ENCODE results near the gene TREM2. TPM values are rescaled to one million over a fixed set of nuclear protein-coding genes. Genes with fewer than 3 reads are reported as not detected.

Gene TREM2
- total and polyA plus RNA-seq, 2 of the 13 experiments (the other 11 are each of a cell fraction or from before 2014, with no cell fraction given): 0.11 TPM; not detected in 1

DNA sequence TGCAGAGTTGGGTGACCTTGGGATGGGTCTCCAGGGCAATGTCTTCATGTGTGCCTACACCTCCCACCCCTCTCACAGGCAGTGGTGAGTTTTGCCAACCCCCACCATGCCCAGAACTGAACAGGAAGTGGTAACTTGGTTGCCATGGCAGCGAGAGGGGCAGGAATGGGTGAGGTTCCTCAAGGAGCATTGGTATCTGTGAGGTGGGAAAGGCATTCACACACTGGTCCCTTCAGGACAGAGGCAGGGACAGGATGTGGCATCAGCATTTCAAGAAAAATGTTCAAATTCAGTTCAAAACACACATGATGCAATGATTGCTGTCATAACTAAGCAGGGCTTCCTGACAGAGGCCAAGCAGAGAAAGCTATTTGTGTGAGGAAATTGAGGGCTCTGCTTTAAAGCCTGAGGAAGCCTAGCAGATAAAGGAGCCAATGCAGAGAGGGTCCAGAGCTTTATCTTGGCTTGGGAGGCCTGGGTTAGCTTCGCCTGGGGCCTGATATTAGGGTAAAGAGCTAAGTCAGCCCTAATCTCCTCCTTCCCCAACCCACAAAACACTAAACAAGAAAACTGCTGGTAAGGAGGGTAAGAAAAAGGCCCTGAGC, 37.5 kb upstream of the TREM2 start:
- intact Hi-C loops (cut with micrococcal nuclease; ENCODE audit: unreplicated experiment) (no loop called here), in situ Hi-C loops (cut with HindIII; ENCODE audit: extremely low pct_ligation_motif_present, low pct_unique_long_range_greater_than_20kb) (no loop called here)
- Histone ChIP-seq H3K9ac (ENCODE audit: insufficient read depth, low read depth, low read length) (no peak overlapping the region), H3K4me2 (ENCODE audit: low read depth, low read length) (no peak overlapping the region), H2AFZ (ENCODE audit: low read length) (no peak overlapping the region), H3K27ac (ENCODE audit: extremely low read length, insufficient read depth, low read length) (no peak overlapping the region), H3K27me3 (ENCODE audit: control insufficient read depth in 1 of 2, insufficient read depth in 2 of 2, low read length in 2 of 2) (peaks cover 0 to 5% of the 10 kb centered on the region in 2 experiments; a peak in 2 of 5 replicates), H4K20me1 (ENCODE audit: insufficient read depth, low read length) (no peaks in the 10 kb centered on the region), H3K4me1 (ENCODE audit: insufficient read depth, low read length) (no peaks in the 10 kb centered on the region), H3K9me3 (ENCODE audit: low read length) (no peaks in the 10 kb centered on the region), H3K4me3 (replicated peaks in 1 of 3; ENCODE audit: insufficient read depth in 1 of 3, low read depth in 2 of 3, low read length in 3 of 3) (no peak overlapping the region), H3K79me2 (ENCODE audit: insufficient read depth, low read length) (no peaks in the 10 kb centered on the region), H3K36me3 (replicated peaks in 1 of 2; ENCODE audit: control insufficient read depth in 1 of 2, insufficient read depth in 2 of 2, low read length in 2 of 2) (no peaks in the 10 kb centered on the region)
- BruUV-seq (replicated peaks): no TSS peak
- no peak for FAIRE-seq
- DNase-seq (ENCODE audit: low spot score): no peak
- ATAC-seq: no peak
- ChIA-PET CTCF (ENCODE audit: low intra/inter-chr PET ratio, low total read pairs) (no interaction called here), POLR2A (no interaction called here)
- TF ChIP-seq, protein P1, sequence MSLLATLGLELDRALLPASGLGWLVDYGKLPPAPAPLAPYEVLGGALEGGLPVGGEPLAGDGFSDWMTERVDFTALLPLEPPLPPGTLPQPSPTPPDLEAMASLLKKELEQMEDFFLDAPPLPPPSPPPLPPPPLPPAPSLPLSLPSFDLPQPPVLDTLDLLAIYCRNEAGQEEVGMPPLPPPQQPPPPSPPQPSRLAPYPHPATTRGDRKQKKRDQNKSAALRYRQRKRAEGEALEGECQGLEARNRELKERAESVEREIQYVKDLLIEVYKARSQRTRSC (CRISPR knock-in tag; IDR thresholded peaks at IDR 0.05; ENCODE audit: low read depth): no peak
- TF ChIP-seq TBX3 (IDR thresholded peaks at IDR 0.05; ENCODE audit: borderline replicate concordance) (no peak), IKZF5 (CRISPR knock-in tag; IDR thresholded peaks at IDR 0.05) (no peak), RFX1 (IDR thresholded peaks at IDR 0.05) (0 out of 2 replicates have a peak, but pooled peaks have one; percentile 4), ZNF850 (CRISPR knock-in tag; conservative IDR thresholded peaks at IDR 0.05) (no peak), CEBPB (IDR thresholded peaks at IDR 0.05; ENCODE audit: borderline replicate concordance, low read depth, low read length) (peak; percentile 26; the same call in 1 of the 2 replicates)
- WGBS (ENCODE audit: low lambda C conversion rate): 0% methylated on average over 2 of the region's 2 CpGs
